H9 (cell line): ENCODE results near the gene CABCOCO1. TPM values are rescaled to one million over a fixed set of nuclear protein-coding genes. Genes with fewer than 3 reads are reported as not detected.

Experiments used
- DNase-seq: peaks from one replicate; pipeline ENCODE4 v3.0.0-alpha.2; 2017
- H2AFZ ChIP-seq: one replicate; pipeline ENCODE4 v1.6.1; 2013; ENCODE audit warnings: mild to moderate bottlenecking, low read length, control low read depth, moderate library complexity
- H2AK5ac ChIP-seq: 2 replicates; pipeline ENCODE4 v1.6.1; 2013; ENCODE audit warnings: low read length, control low read depth, mixed read lengths; ENCODE audit not compliant: insufficient read length
- H2BK120ac ChIP-seq: one replicate; pipeline ENCODE4 v1.6.1; 2013; ENCODE audit warnings: low read depth, mild to moderate bottlenecking, low read length, control low read depth, inconsistent platforms; ENCODE audit not compliant: poor library complexity, severe bottlenecking
- H2BK12ac ChIP-seq: 2 replicates; pipeline ENCODE4 v1.6.1; 2013; ENCODE audit warnings: low read length, control low read depth, mixed read lengths, low read depth; ENCODE audit not compliant: insufficient read length
- H2BK15ac ChIP-seq: 2 replicates; pipeline ENCODE4 v1.6.1; 2013; ENCODE audit warnings: low read depth, low read length, control low read depth
- H2BK20ac ChIP-seq: one replicate; pipeline ENCODE4 v1.6.1; 2013; ENCODE audit warnings: low read depth, mild to moderate bottlenecking, low read length, control low read depth, inconsistent platforms; ENCODE audit not compliant: poor library complexity, severe bottlenecking
- H2BK5ac ChIP-seq: 2 replicates; pipeline ENCODE4 v1.6.1; 2013; ENCODE audit warnings: low read length, control low read depth, mixed read lengths; ENCODE audit not compliant: insufficient read length
- H3K14ac ChIP-seq: 2 replicates; pipeline ENCODE4 v1.6.1; 2013; ENCODE audit warnings: low read length, control low read depth; ENCODE audit not compliant: insufficient read depth
- H3K18ac ChIP-seq: 2 replicates; pipeline ENCODE4 v1.6.1; 2013; ENCODE audit warnings: low read depth, mild to moderate bottlenecking, mixed read lengths, low read length, control low read depth; ENCODE audit not compliant: insufficient read length
- H3K23ac ChIP-seq: 2 replicates; pipeline ENCODE4 v1.6.1; 2013; ENCODE audit warnings: low read length, control low read depth, mixed read lengths, low read depth; ENCODE audit not compliant: insufficient read length
- H3K23me2 ChIP-seq: 2 replicates; pipeline ENCODE4 v1.6.1; 2013; ENCODE audit warnings: low read depth, mild to moderate bottlenecking, mixed read lengths, low read length, control low read depth; ENCODE audit not compliant: insufficient read length, poor library complexity, severe bottlenecking
- H3K27ac ChIP-seq: 2 replicates; pipeline ENCODE4 v1.5.1; 2013; ENCODE audit warnings: low read length, control low read depth, mixed read lengths, low read depth; ENCODE audit not compliant: insufficient read length
- H3K27me3 ChIP-seq: 2 replicates; pipeline ENCODE4 v1.6.1; 2013; ENCODE audit warnings: low read length, control low read depth, inconsistent platforms; ENCODE audit not compliant: insufficient read depth
- H3K4ac ChIP-seq: 2 replicates; pipeline ENCODE4 v1.6.1; 2013; ENCODE audit warnings: low read depth, mild to moderate bottlenecking, control low read depth, inconsistent platforms, low read length, moderate library complexity
- H3K4me1 ChIP-seq: 2 replicates; pipeline ENCODE4 v1.6.1; 2013; ENCODE audit warnings: low read length, control low read depth, inconsistent platforms; ENCODE audit not compliant: insufficient read depth
- H3K4me2 ChIP-seq: 2 replicates; pipeline ENCODE4 v1.6.1; 2013; ENCODE audit warnings: low read length, control low read depth, mixed read lengths; ENCODE audit not compliant: insufficient read length, insufficient read depth
- H3K56ac ChIP-seq: 2 replicates; pipeline ENCODE4 v1.6.1; 2013; ENCODE audit warnings: low read depth, mild to moderate bottlenecking, mixed read lengths, low read length, control low read depth; ENCODE audit not compliant: insufficient read length
- H3K79me1 ChIP-seq: 2 replicates; pipeline ENCODE4 v1.6.1; 2013; ENCODE audit warnings: low read depth, mild to moderate bottlenecking, moderate library complexity, low read length, control low read depth, inconsistent platforms; ENCODE audit not compliant: insufficient read depth, poor library complexity, severe bottlenecking
- H3K79me2 ChIP-seq: 2 replicates; pipeline ENCODE4 v1.6.1; 2013; ENCODE audit warnings: low read length, control low read depth, inconsistent platforms; ENCODE audit not compliant: insufficient read depth
- H3K9ac ChIP-seq: 2 replicates; pipeline ENCODE4 v1.6.1; 2013; ENCODE audit warnings: low read length, control low read depth, mixed read lengths; ENCODE audit not compliant: insufficient read length; ENCODE audit errors: extremely low read depth
- H3K9me3 ChIP-seq: one replicate; pipeline ENCODE4 v1.6.1; 2013; ENCODE audit warnings: low read depth, low read length, inconsistent platforms; ENCODE audit not compliant: control insufficient read depth
- H3T11ph ChIP-seq: one replicate; pipeline ENCODE4 v1.6.1; 2013; ENCODE audit warnings: mild to moderate bottlenecking, low read length, control low read depth, inconsistent platforms
- H4K20me1 ChIP-seq: one replicate; pipeline ENCODE4 v1.6.1; 2013; ENCODE audit not compliant: control insufficient read depth, insufficient read length, insufficient read depth
- H4K5ac ChIP-seq: 2 replicates; pipeline ENCODE4 v1.6.1; 2013; ENCODE audit warnings: low read depth, mild to moderate bottlenecking, mixed read lengths, low read length, control low read depth; ENCODE audit not compliant: insufficient read length
- H4K8ac ChIP-seq: replicated peaks from 2 replicates; pipeline ENCODE4 v1.6.1; 2013; ENCODE audit warnings: low read length, control low read depth, mixed read lengths, low read depth; ENCODE audit not compliant: insufficient read length
- H4K91ac ChIP-seq: 2 replicates; pipeline ENCODE4 v1.6.1; 2013; ENCODE audit warnings: low read depth, mild to moderate bottlenecking, moderate library complexity, mixed read lengths, low read length, control low read depth; ENCODE audit not compliant: insufficient read length
- H3K27ac Mint-ChIP-seq, 3 experiments: 2 replicates in 2 of 3; 3 replicates in 1 of 3; pipeline ENCODE4 v1.8.0; 2020 to 2021; ENCODE audit warnings: mixed read lengths in 3 of 3, mild to moderate bottlenecking in 1 of 3, moderate library complexity in 1 of 3
- H3K27me3 Mint-ChIP-seq: 2 replicates; pipeline ENCODE4 v1.8.0; 2021; ENCODE audit warnings: low read depth, mild to moderate bottlenecking, moderate library complexity, mixed read lengths
- H3K36me3 Mint-ChIP-seq, 3 experiments: 2 replicates in 2 of 3; 3 replicates in 1 of 3; pipeline ENCODE4 v1.8.0; 2020 to 2021; ENCODE audit warnings: low read depth in 3 of 3, mixed read lengths in 3 of 3; ENCODE audit not compliant: insufficient read depth in 1 of 3
- H3K4me1 Mint-ChIP-seq, 2 experiments: 2 replicates each; pipeline ENCODE4 v1.8.0; 2020; ENCODE audit warnings: mixed read lengths in 2 of 2
- H3K4me3 Mint-ChIP-seq, 2 experiments: 2 replicates in 1 of 2; 3 replicates in 1 of 2; pipeline ENCODE4 v1.8.0; 2020 to 2021; ENCODE audit warnings: mild to moderate bottlenecking in 2 of 2, mixed read lengths in 2 of 2, moderate library complexity in 1 of 2
- H3K9me3 Mint-ChIP-seq, 2 experiments: 2 replicates in 1 of 2; 3 replicates in 1 of 2; pipeline ENCODE4 v1.8.0; 2020; ENCODE audit warnings: mild to moderate bottlenecking in 2 of 2, mixed read lengths in 2 of 2, moderate library complexity in 1 of 2
- WGBS: extraction: QIAGEN DNeasy Blood & Tissue Kit; methylation state at CpG from one replicate; pipeline ENCODE4 v1.1.7; 2013; ENCODE audit warnings: missing lambda C conversion rate, low lambda C conversion rate, mixed read lengths; ENCODE audit not compliant: insufficient read length; ENCODE audit errors: extremely low coverage; 5-methylcytosine and 5-hydroxymethylcytosine counted together
- total RNA-seq: library from RNA; stranded (reverse); gene quantifications from 2 replicates; pipeline ENCODE4 v1.2.1, GENCODE V29; 2021
- TF ChIP-seq, protein P1 (sequence below): fragments of 200-600 bp; sonication (generic); conservative IDR thresholded peaks from 3 replicates; pipeline ENCODE4 v1.8.0; 2021; ENCODE audit warnings: antibody characterized with exemption, mild to moderate bottlenecking

CABCOCO1 gene
- total RNA-seq, 1 experiment from 2014 or later, result not detected

DNA sequence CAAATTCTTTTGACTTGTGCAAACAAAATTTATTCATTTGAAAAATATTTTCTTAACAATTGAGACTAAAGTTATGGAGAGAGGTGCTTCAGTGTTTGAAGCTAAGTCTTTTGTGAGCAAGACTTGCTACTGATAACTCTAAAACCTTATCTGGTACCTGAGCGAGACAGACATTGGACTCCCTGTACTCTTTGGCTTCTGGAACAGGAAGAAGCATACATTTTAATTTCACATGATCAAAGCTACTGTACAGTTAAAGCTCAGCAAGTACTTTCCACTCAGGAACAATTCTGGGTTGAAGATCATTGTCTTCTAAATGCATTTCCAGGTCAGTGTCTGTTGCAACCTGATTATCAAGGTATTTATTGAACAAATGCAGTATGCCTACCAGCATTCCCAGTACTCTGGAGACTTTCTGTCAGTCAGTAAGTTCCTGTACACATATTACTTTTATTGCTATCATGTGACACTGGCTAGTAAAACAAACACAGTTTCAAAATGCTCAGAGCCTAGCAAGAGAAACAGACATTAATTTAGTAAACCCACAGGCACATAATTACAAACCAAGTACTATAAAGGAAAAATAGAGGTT, 42.4 kb downstream of the CABCOCO1 start:
- Histone ChIP-seq H4K8ac (no peak overlapping the region), H2BK15ac (no peak overlapping the region), H3K23ac (no peak overlapping the region), H3K23me2 (no peaks in the 10 kb centered on the region), H4K91ac (no peak overlapping the region), H3K27me3 (no peaks in the 10 kb centered on the region), H3K4me2 (no peak overlapping the region), H3K27ac (no peak overlapping the region), H4K5ac (no peak overlapping the region), H3K9ac (no peak overlapping the region), H2AK5ac (no peak overlapping the region), H3K56ac (no peak overlapping the region), H2AFZ (no peak overlapping the region), H3T11ph (no peak overlapping the region), H2BK12ac (no peak overlapping the region), H3K14ac (no peak overlapping the region), H2BK120ac (no peak overlapping the region), H3K4me1 (no peaks in the 10 kb centered on the region), H2BK5ac (no peak overlapping the region), H2BK20ac (no peak overlapping the region), H3K9me3 (no peaks in the 10 kb centered on the region), H3K79me1 (no peaks in the 10 kb centered on the region), H3K79me2 (no peaks in the 10 kb centered on the region), H3K18ac (no peak overlapping the region), H4K20me1 (no peaks in the 10 kb centered on the region), H3K4ac (no peak overlapping the region)
- H3K36me3 Mint-ChIP-seq, result no peaks in the 10 kb centered on the region
- no CpG with 5 or more reads among the region's 1 CpG for WGBS
- no peak overlapping the region for H3K4me3 Mint-ChIP-seq
- H3K4me1 Mint-ChIP-seq, result no peaks in the 10 kb centered on the region
- TF ChIP-seq, protein P1, sequence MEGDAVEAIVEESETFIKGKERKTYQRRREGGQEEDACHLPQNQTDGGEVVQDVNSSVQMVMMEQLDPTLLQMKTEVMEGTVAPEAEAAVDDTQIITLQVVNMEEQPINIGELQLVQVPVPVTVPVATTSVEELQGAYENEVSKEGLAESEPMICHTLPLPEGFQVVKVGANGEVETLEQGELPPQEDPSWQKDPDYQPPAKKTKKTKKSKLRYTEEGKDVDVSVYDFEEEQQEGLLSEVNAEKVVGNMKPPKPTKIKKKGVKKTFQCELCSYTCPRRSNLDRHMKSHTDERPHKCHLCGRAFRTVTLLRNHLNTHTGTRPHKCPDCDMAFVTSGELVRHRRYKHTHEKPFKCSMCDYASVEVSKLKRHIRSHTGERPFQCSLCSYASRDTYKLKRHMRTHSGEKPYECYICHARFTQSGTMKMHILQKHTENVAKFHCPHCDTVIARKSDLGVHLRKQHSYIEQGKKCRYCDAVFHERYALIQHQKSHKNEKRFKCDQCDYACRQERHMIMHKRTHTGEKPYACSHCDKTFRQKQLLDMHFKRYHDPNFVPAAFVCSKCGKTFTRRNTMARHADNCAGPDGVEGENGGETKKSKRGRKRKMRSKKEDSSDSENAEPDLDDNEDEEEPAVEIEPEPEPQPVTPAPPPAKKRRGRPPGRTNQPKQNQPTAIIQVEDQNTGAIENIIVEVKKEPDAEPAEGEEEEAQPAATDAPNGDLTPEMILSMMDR, result no peak
- no peak overlapping the region for H3K27ac Mint-ChIP-seq
- no peaks in the 10 kb centered on the region for H3K9me3 Mint-ChIP-seq
- no peak for DNase-seq
- no peaks in the 10 kb centered on the region; the same call in 1 of the 2 replicates for H3K27me3 Mint-ChIP-seq
